ENCODE data around the gene MRPS18B. TPM values are rescaled to one million over a fixed set of nuclear protein-coding genes. Genes with fewer than 3 reads are reported as not detected.

MRPS18B gene
- total and polyA plus RNA-seq, 2 of the 13 experiments (the other 11 are each of a cell fraction or from before 2014, with no cell fraction given) = 125 to 131 TPM

- TF ChIP-seq KLF9 (CRISPR knock-in tag; IDR thresholded peaks at IDR 0.05; ENCODE audit: low read depth) (peak; percentile 75; the same call in 1 of the 2 replicates), POLR2A (IDR thresholded peaks at IDR 0.05; ENCODE audit: insufficient read depth in 1 of 2, low read depth in 2 of 2, low read length in 2 of 2) (peak; percentile 75 to 84), GATA4 (IDR thresholded peaks at IDR 0.05; ENCODE audit: borderline replicate concordance, low read depth) (peak; percentile 40; the same call in 1 of the 2 replicates), ZNF563 (CRISPR knock-in tag; IDR thresholded peaks at IDR 0.05) (0 out of 2 replicates have a peak, but pooled peaks have one; percentile 14), CCDC6 (CRISPR knock-in tag; IDR thresholded peaks at IDR 0.05) (0 out of 2 replicates have a peak, but pooled peaks have one; percentile 59), ZFP36L1 (CRISPR knock-in tag; IDR thresholded peaks at IDR 0.05) (peak; percentile 98), POLR2AphosphoS5 (IDR thresholded peaks at IDR 0.05; ENCODE audit: low read depth, low read length) (peak; percentile 82), SRSF4 (IDR thresholded peaks at IDR 0.05; ENCODE audit: low read depth, low read length, poor library complexity, severe bottlenecking) (no peak), HOMEZ (CRISPR knock-in tag; IDR thresholded peaks at IDR 0.05; ENCODE audit: low read depth) (0 out of 2 replicates have a peak, but pooled peaks have one; percentile 4), AFF4 (CRISPR knock-in tag; IDR thresholded peaks at IDR 0.05) (peak; percentile 87; the same call in 1 of the 2 replicates), SAP130 (CRISPR knock-in tag; IDR thresholded peaks at IDR 0.05; ENCODE audit: low read depth) (peak; percentile 55), HOXA9 (CRISPR knock-in tag; IDR thresholded peaks at IDR 0.05; ENCODE audit: borderline replicate concordance) (peak; percentile 33; the same call in 1 of the 2 replicates), IKZF1 (IDR thresholded peaks at IDR 0.05) (no peak), ZNF775 (CRISPR knock-in tag; IDR thresholded peaks at IDR 0.05; ENCODE audit: borderline replicate concordance) (0 out of 2 replicates have a peak, but pooled peaks have one; percentile 35), TBL1XR1 (IDR thresholded peaks at IDR 0.05; ENCODE audit: borderline replicate concordance, low read length, partially characterized antibody) (no peak), SOX13 (IDR thresholded peaks at IDR 0.05) (no peak), SOX13 (CRISPR knock-in tag; conservative IDR thresholded peaks at IDR 0.05 in 1 of 2, IDR thresholded peaks at IDR 0.05 in 1 of 2) (peak in 1 of 2 experiments; percentile 89; a peak in 1 of 4 replicates), MAFF (IDR thresholded peaks at IDR 0.05; ENCODE audit: low read depth, low read length) (peak; percentile 96), ZNF776 (CRISPR knock-in tag; IDR thresholded peaks at IDR 0.05) (no peak), RNF219 (CRISPR knock-in tag; IDR thresholded peaks at IDR 0.05) (peak; percentile 53), TEF (CRISPR knock-in tag; IDR thresholded peaks at IDR 0.05) (0 out of 2 replicates have a peak, but pooled peaks have one; percentile 7)
Observed at GRCh38 chr6:30615958-30616810, 1.5 kb upstream of the MRPS18B start (continued).

All from HepG2 (cell line).